Parathyroid adenoma (tissue), 2 donors: Measurements from ENCODE around the gene YIPF5.

ENCODE experiments used
- H2AFZ ChIP-seq: fragments of 300-600 bp; sonication (generic); one replicate; pipeline ENCODE4 v1.7.0; 2017; ENCODE audit warnings: antibody characterized with exemption, mild to moderate bottlenecking
- H3K27ac ChIP-seq: fragments of 300-600 bp; sonication (generic); one replicate; pipeline ENCODE4 v1.7.0; 2017
- H3K27me3 ChIP-seq: fragments of 300-600 bp; sonication (generic); one replicate; pipeline ENCODE4 v1.7.0; 2017; ENCODE audit warnings: low read length; ENCODE audit not compliant: control insufficient read depth, insufficient read depth
- H3K36me3 ChIP-seq: fragments of 300-600 bp; sonication (generic); one replicate; pipeline ENCODE4 v1.7.0; 2017; ENCODE audit warnings: low read length; ENCODE audit not compliant: control insufficient read depth, insufficient read depth
- H3K4me1 ChIP-seq: fragments of 300-600 bp; sonication (generic); one replicate; pipeline ENCODE4 v1.7.0; 2017; ENCODE audit warnings: control low read depth
- H3K4me2 ChIP-seq: fragments of 300-600 bp; sonication (generic); one replicate; pipeline ENCODE4 v1.7.0; 2017; ENCODE audit warnings: low read length
- H3K4me3 ChIP-seq: fragments of 300-600 bp; sonication (generic); one replicate; pipeline ENCODE4 v1.7.0; 2017; ENCODE audit warnings: low read depth, low read length
- H3K79me2 ChIP-seq: fragments of 300-600 bp; sonication (generic); one replicate; pipeline ENCODE4 v1.7.0; 2017; ENCODE audit warnings: control low read depth
- H3K9ac ChIP-seq: fragments of 300-600 bp; sonication (generic); one replicate; pipeline ENCODE4 v1.7.0; 2017; ENCODE audit warnings: mild to moderate bottlenecking
- H3K9me3 ChIP-seq: fragments of 300-600 bp; sonication (generic); one replicate; pipeline ENCODE4 v1.7.0; 2017; ENCODE audit warnings: low read length; ENCODE audit not compliant: control insufficient read depth
- TF ChIP-seq, protein P1 (sequence below): fragments of 300-600 bp; sonication (generic); IDR thresholded peaks from one replicate; pipeline ENCODE4 v1.7.0; 2017; ENCODE audit warnings: antibody characterized with exemption, mild to moderate bottlenecking
- donor health status: primary hyperparathyroidism.

Gene YIPF5

DNA sequence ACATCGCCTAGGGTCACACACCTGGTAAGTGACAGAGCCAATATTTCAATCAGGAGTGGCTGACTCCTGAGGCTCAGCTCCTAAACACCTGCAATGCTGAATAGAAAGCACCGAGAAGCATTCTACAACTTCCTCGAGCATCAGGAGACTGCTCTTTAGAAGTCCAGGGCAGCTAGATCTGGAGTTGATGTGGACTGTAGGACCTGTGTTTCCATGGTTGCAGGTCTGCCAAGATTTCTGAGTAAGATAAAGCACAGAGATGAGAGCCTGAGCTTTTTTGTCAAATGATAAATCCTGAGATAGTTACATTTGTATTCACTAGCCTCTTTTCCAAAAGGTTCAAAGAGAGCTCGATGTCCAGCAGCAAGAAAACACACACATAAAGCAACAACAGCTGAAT lies 43.8 kb downstream of the YIPF5 start:
- Histone ChIP-seq H3K36me3 (no peaks in the 10 kb centered on the region), H3K4me2 (no peak overlapping the region), H2AFZ (no peak overlapping the region), H3K4me1 (no peaks in the 10 kb centered on the region), H3K27ac (no peak overlapping the region), H3K4me3 (no peak overlapping the region), H3K9me3 (no peaks in the 10 kb centered on the region), H3K9ac (no peak overlapping the region), H3K79me2 (no peaks in the 10 kb centered on the region), H3K27me3 (no peaks in the 10 kb centered on the region)
- TF ChIP-seq, protein P1, sequence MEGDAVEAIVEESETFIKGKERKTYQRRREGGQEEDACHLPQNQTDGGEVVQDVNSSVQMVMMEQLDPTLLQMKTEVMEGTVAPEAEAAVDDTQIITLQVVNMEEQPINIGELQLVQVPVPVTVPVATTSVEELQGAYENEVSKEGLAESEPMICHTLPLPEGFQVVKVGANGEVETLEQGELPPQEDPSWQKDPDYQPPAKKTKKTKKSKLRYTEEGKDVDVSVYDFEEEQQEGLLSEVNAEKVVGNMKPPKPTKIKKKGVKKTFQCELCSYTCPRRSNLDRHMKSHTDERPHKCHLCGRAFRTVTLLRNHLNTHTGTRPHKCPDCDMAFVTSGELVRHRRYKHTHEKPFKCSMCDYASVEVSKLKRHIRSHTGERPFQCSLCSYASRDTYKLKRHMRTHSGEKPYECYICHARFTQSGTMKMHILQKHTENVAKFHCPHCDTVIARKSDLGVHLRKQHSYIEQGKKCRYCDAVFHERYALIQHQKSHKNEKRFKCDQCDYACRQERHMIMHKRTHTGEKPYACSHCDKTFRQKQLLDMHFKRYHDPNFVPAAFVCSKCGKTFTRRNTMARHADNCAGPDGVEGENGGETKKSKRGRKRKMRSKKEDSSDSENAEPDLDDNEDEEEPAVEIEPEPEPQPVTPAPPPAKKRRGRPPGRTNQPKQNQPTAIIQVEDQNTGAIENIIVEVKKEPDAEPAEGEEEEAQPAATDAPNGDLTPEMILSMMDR, result no peak

DNA sequence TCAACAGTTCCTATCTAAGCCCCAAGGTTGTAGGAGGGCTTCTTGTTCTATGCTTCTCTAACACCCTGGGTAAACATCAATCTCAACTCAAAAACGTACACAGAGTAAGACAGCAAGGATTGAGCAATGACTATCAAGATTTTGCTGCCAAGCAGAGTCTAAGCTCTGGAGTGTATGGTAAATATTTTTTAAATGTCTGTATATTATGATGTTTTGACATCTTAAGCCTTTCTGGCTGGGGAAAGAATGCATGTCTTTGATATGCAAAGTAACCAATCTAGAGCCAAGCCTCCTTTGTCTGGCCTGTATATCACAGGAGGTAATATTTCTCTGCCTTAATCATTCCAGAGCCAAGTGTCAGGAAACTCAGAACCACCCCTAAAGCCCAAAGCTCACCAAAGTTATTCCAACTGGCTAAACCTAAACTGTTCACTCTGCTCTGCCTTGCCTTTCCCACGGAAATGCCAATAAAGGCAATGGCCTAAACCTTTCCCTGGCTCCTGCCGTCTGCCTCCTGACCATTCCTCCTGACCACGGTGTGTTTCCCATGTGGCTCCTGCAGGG lies 45.2 kb downstream of the YIPF5 start:
- Histone ChIP-seq H3K79me2 (no peaks in the 10 kb centered on the region), H3K9me3 (no peaks in the 10 kb centered on the region)

DNA sequence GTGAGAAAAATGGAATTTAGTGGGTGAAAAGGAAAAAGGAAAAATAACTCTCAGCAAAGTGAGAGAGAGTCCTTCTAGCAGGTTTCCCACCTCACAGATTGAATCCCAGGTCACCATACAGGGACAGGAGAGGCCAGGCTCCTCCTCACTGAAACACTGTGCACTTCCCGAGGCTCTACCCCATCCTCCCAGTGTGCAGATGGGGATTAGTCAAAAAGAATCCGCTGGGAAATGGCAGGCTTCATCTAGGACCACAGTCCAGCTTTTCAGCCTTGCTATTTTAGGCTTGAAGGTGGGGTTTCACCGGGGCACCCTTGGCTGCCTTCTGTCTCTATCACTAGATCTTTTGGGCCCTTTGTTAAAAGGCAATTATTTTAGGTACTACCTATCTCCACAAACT lies 47.8 kb downstream of the YIPF5 start:
- H2AFZ ChIP-seq, result no peak overlapping the region
- no peak overlapping the region for H3K27ac ChIP-seq
- H3K4me1 ChIP-seq, result no peaks in the 10 kb centered on the region
- H3K79me2 ChIP-seq, result no peaks in the 10 kb centered on the region
- no peaks in the 10 kb centered on the region for H3K9me3 ChIP-seq
- no peak overlapping the region for H3K4me2 ChIP-seq
- TF ChIP-seq, protein P1, result no peak
- no peaks in the 10 kb centered on the region for H3K36me3 ChIP-seq
- no peak overlapping the region for H3K4me3 ChIP-seq
- H3K27me3 ChIP-seq, result no peaks in the 10 kb centered on the region
- no peak overlapping the region for H3K9ac ChIP-seq

More for the DNA sequence above, 45.2 kb downstream of the YIPF5 start:
- Histone ChIP-seq H3K4me1 (no peaks in the 10 kb centered on the region), H3K9ac (no peak overlapping the region), H2AFZ (no peak overlapping the region), H3K4me3 (no peak overlapping the region), H3K4me2 (no peak overlapping the region), H3K27ac (no peak overlapping the region), H3K36me3 (no peaks in the 10 kb centered on the region), H3K27me3 (no peaks in the 10 kb centered on the region)
- TF ChIP-seq, protein P1, result no peak

DNA sequence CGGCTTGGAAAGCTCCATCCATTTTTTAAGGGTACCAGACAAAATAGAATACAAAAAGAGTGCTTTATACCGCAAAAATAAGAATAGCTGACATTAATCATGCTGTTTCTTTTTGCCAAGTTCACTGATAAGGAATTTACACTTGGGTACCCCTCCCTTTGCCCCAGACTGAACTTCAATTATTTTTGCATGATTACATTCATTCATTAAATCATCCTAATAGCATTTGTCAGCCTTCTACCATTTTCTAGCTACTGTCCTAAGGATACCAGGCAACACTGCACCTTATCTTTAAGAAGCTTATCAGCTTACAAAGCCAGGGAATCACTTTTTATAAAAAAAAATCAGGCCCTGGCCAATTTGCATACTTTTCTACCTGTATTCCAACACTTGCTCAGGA lies 48.4 kb downstream of the YIPF5 start:
- no peak overlapping the region for H3K4me3 ChIP-seq
- no peaks in the 10 kb centered on the region for H3K27me3 ChIP-seq
- no peaks in the 10 kb centered on the region for H3K79me2 ChIP-seq
- H3K4me1 ChIP-seq, result no peaks in the 10 kb centered on the region
- no peaks in the 10 kb centered on the region for H3K9me3 ChIP-seq
- H3K36me3 ChIP-seq, result no peaks in the 10 kb centered on the region
- TF ChIP-seq, protein P1, result no peak
- H3K9ac ChIP-seq, result no peak overlapping the region
- no peak overlapping the region for H2AFZ ChIP-seq
- no peak overlapping the region for H3K27ac ChIP-seq
- no peak overlapping the region for H3K4me2 ChIP-seq

DNA sequence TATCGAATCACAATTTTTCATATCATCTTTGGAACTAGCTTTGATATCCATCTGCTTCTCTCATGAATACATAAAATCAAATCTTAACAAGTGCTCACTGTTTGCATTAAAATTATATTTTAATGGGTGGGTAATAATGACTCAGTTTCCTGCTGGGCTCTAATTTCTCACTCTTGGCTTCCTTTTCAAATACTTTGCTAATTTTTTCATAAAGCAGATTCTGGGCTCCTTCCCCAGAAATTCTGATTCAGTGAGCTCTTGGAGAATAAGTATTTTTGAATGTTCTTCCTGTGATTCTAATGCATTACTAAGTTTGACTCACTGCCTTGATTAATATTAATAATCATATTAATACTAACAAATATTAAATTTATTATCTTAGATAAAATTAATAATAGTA lies 48.9 kb downstream of the YIPF5 start:
- Histone ChIP-seq H3K4me2 (no peak overlapping the region), H2AFZ (no peak overlapping the region), H3K36me3 (no peaks in the 10 kb centered on the region), H3K27me3 (no peaks in the 10 kb centered on the region), H3K4me3 (no peak overlapping the region), H3K79me2 (no peaks in the 10 kb centered on the region), H3K9ac (no peak overlapping the region), H3K27ac (no peak overlapping the region), H3K9me3 (no peaks in the 10 kb centered on the region), H3K4me1 (no peaks in the 10 kb centered on the region)
- TF ChIP-seq, protein P1, result no peak
